ENCODE measurements around the gene FLVCR2. TPM values are rescaled to one million over a fixed set of nuclear protein-coding genes. Genes with fewer than 3 reads are reported as not detected.

The FLVCR2 gene
- total RNA-seq, 4 donors from 2014 or later: 4.3 to 9.1 (median 6.3) TPM

DNA sequence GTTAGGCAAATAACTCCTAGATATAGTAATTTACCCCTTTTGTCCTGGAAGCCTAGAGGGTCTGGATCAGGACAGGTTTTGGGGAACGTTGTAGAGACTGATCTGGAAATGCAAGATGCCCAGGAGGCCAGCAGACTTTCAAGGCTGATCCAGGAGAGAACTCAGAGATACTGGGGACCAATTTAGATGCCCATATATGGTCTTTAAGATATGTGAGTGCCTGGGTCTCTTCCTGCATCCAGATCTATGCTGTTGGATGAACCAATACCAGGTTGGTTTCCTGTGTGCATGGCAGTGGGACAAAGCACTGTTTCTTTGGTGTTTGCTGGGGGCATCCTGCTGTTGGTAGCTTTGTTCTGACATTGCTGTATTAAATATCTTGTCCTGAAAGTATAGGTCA, 76.8 kb downstream of the FLVCR2 start:
- DNase-seq: no peak
- no peak overlapping the region for H3K4me3 ChIP-seq (replicated peaks in 1 of 3)
- peaks cover 13 to 25% of the 10 kb centered on the region in 2 donors for H3K4me1 ChIP-seq
- intact Hi-C loops (cut with DNase I): loop anchor here (2.0 kb wide), 1 partner anchor 74 kb away; no protein-coding TSS in a partner anchor
- no peak for TF ChIP-seq POLR2A (IDR thresholded peaks at IDR 0.05)
- TF ChIP-seq, protein P1, sequence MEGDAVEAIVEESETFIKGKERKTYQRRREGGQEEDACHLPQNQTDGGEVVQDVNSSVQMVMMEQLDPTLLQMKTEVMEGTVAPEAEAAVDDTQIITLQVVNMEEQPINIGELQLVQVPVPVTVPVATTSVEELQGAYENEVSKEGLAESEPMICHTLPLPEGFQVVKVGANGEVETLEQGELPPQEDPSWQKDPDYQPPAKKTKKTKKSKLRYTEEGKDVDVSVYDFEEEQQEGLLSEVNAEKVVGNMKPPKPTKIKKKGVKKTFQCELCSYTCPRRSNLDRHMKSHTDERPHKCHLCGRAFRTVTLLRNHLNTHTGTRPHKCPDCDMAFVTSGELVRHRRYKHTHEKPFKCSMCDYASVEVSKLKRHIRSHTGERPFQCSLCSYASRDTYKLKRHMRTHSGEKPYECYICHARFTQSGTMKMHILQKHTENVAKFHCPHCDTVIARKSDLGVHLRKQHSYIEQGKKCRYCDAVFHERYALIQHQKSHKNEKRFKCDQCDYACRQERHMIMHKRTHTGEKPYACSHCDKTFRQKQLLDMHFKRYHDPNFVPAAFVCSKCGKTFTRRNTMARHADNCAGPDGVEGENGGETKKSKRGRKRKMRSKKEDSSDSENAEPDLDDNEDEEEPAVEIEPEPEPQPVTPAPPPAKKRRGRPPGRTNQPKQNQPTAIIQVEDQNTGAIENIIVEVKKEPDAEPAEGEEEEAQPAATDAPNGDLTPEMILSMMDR (IDR thresholded peaks at IDR 0.05): no peak
- WGBS, 2 donors: 0% methylated on average over 1 of the region's 1 CpG
- no peaks in the 10 kb centered on the region for H3K27me3 ChIP-seq
- H3K27ac ChIP-seq: no peak overlapping the region
- peaks cover 8 to 14% of the 10 kb centered on the region in 2 donors for H3K36me3 ChIP-seq
- H3K9me3 ChIP-seq: no peaks in the 10 kb centered on the region

DNA sequence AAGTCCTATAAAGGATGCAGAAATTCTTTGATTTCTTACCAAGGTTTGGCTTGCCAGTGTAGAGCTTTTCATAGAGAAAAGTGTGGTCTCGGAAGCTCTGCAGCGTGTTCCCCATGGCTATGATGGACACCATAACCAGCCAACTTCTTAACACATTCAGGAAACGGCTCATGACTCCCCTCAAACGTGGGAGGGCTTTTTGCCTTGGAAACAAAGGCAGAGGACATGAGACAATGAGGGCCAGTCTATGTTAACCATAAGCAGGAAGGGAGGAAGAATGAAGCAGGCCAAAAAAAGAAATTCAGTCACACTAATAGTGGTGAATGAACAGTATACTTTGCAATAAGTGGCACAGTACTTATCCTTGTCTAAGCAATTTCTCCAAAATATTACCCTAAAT, 78.9 kb downstream of the FLVCR2 start:
- Histone ChIP-seq H3K36me3 (peaks cover 3 to 5% of the 10 kb centered on the region in 2 donors), H3K27ac (no peak overlapping the region), H3K4me3 (replicated peaks in 1 of 3) (no peak overlapping the region), H3K27me3 (no peaks in the 10 kb centered on the region), H3K9me3 (no peaks in the 10 kb centered on the region), H3K4me1 (peaks cover 9 to 25% of the 10 kb centered on the region in 2 donors)
- intact Hi-C loops (cut with DNase I): no loop called here
- 68 to 84% methylated on average over 4 of the region's 4 CpGs for WGBS, 2 donors
- TF ChIP-seq POLR2A (IDR thresholded peaks at IDR 0.05): no peak
- TF ChIP-seq, protein P1 (IDR thresholded peaks at IDR 0.05): no peak
- DNase-seq: no peak

DNA sequence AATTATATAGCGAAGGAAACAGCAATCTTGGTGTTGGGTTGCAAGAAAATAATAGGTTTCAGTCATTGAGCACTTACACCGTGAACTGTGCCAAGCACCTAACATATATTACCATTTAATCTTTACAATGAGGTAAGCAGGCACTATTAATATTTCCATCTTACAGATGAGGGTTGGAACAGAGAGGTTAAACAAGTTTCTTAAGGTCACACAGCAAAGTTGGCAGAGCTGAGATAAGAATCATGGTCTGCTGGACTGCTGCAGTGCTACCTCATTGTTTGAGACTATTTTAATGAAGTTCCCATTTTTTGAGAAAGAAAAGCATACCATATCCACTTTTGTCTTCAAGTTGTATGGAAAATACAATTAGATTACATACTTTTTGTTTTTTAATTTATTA, 80.5 kb downstream of the FLVCR2 start:
- no peak overlapping the region for H3K27ac ChIP-seq
- H3K4me3 ChIP-seq (replicated peaks in 1 of 3): no peak overlapping the region
- no peaks in the 10 kb centered on the region for H3K9me3 ChIP-seq
- peaks cover 3 to 5% of the 10 kb centered on the region in 2 donors for H3K36me3 ChIP-seq
- no peak for DNase-seq
- peaks cover 9 to 23% of the 10 kb centered on the region in 2 donors for H3K4me1 ChIP-seq
- no peaks in the 10 kb centered on the region for H3K27me3 ChIP-seq
- 95% methylated on average over 2 of the region's 2 CpGs for WGBS, 2 donors
- intact Hi-C loops (cut with DNase I): no loop called here
- TF ChIP-seq POLR2A (IDR thresholded peaks at IDR 0.05): no peak
- TF ChIP-seq, protein P1 (IDR thresholded peaks at IDR 0.05): no peak

DNA sequence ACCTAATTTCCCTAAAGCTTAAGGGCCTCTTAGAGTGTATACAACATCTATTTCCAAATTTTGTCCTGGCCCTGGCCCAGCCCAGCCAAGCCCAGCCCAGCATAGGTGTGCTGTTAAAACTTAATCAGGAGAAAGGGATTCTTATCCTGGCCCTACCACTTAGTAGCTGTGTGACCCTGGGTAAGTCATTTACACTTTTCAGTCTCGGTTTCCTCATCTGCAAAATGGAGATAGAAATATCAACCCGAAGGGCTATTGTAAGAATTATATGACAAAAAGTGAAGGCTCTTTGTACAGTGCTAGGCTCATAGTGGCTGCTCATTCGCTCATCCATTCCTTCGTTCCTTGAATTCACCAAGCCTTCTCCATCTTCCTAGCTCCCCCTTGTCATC, 81.8 kb downstream of the FLVCR2 start:
- WGBS, 2 donors: 26 to 29% methylated on average over 4 of the region's 4 CpGs
- intact Hi-C loops (cut with DNase I): no loop called here
- DNase-seq: peak in 1 of 2 donors; percentile 13
- H3K9me3 ChIP-seq: no peaks in the 10 kb centered on the region
- H3K4me1 ChIP-seq: peaks cover 9 to 21% of the 10 kb centered on the region in 2 donors
- no peaks in the 10 kb centered on the region for H3K27me3 ChIP-seq
- H3K27ac ChIP-seq: peak overlapping the region; percentile 71 to 85 (median 79)
- no peak for TF ChIP-seq POLR2A (IDR thresholded peaks at IDR 0.05)
- TF ChIP-seq, protein P1 (IDR thresholded peaks at IDR 0.05): no peak
- H3K4me3 ChIP-seq (replicated peaks in 1 of 3): peak overlapping the region; percentile 51 to 74 (median 56)
- H3K36me3 ChIP-seq: peaks cover 3 to 5% of the 10 kb centered on the region in 2 donors

DNA sequence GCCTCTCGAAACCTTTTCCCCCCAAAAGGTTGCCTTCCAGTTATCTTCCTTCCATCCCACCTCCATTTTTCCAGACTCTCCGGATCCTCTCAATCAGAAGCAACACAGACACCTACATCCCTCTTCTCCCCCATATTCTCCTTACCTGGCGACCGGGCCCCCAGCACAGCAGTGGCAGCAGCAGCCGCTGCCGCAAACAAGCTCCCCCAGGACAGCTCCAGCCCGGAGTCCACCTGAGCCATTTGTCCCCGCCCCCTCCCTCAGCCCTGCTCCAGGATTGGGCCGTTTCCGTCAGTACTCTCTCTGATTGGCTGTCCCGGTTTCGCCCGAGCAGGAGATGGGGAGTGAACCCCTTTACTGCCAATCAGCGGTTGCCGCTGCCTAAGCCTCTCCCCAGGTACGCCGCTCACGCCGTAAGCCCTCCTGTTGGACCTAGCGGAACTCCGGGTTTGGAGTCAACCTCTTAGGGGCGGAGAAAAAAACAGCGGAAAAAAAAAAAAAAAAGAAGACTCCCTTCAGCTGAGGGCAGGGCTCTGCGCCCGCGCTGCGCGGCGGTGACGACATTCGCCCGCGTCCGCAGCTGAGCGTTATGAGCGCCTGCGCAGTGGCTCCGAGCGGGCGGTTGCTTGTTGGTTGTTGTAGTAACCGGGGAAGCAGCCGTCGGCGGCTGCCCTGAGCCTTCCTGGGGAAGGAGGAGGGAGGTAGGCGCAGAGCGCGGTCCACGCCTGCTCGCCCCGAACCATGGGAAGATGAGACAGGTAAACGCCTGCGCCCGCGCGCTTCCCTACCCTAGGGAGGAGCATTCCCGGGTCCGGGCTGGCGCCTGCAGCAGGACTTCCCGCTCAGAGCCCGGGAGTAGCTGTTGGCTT, 82.4 kb downstream of the FLVCR2 start, which contains the start of the genes ERG28 and TTLL5:
TSS of gene ERG28 (minus strand) at position 247 of the 869 bp plus-strand sequence. CDS start 3,374 bp downstream, outside the sequence.
TSS of gene TTLL5 (plus strand) at position 617 of the 869 bp plus-strand sequence. CDS start 1,904 bp downstream, outside the sequence.
- Histone ChIP-seq H3K4me3 (replicated peaks in 1 of 3) (peak within 1 kb of the TSS; percentile 74 to 94 (median 80)), H3K27me3 (no peaks in the 10 kb centered on the region), H3K9me3 (no peaks in the 10 kb centered on the region), H3K27ac (peak within 1 kb of the TSS; percentile 71 to 85 (median 79)), H3K4me1 (peaks cover 9 to 21% of the 10 kb centered on the region in 2 donors), H3K36me3 (peaks cover 3 to 5% of the 10 kb centered on the region in 2 donors)
- WGBS, 2 donors: 0 to 1% methylated on average over 51 to 58 of the region's 60 CpGs
- peak; percentile 99 for DNase-seq
- TF ChIP-seq, protein P1 (IDR thresholded peaks at IDR 0.05): peak in 1 of 6 experiments; percentile 8
- peak; percentile 53 to 89 for TF ChIP-seq POLR2A (IDR thresholded peaks at IDR 0.05)
- intact Hi-C loops (cut with DNase I): no loop called here
